ENCODE measurements around the gene PRC1.

DNA sequence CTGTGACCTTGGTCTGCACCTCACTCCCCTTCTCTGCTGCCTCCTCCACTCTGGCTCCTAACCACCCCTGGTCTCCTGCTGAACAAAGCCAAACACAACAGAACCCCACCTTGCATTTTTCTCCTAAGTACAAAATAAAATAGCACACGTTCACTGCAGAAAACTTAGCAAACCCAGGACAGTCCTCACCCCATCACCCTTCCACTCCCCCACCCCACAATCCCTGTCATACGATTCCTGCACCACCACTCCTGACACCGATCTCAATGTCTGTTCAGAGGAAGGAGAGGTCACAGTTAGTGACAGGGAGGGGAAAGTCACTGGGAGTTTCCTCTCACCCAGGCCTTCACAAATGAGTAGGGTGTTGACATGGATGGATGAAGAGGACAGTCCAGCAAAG lies 23.8 kb upstream of the PRC1 start:
- TF ChIP-seq, protein P1, sequence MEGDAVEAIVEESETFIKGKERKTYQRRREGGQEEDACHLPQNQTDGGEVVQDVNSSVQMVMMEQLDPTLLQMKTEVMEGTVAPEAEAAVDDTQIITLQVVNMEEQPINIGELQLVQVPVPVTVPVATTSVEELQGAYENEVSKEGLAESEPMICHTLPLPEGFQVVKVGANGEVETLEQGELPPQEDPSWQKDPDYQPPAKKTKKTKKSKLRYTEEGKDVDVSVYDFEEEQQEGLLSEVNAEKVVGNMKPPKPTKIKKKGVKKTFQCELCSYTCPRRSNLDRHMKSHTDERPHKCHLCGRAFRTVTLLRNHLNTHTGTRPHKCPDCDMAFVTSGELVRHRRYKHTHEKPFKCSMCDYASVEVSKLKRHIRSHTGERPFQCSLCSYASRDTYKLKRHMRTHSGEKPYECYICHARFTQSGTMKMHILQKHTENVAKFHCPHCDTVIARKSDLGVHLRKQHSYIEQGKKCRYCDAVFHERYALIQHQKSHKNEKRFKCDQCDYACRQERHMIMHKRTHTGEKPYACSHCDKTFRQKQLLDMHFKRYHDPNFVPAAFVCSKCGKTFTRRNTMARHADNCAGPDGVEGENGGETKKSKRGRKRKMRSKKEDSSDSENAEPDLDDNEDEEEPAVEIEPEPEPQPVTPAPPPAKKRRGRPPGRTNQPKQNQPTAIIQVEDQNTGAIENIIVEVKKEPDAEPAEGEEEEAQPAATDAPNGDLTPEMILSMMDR (optimal IDR thresholded peaks at IDR 0.05 in 1 of 3, IDR thresholded peaks at IDR 0.05 in 1 of 3, conservative IDR thresholded peaks at IDR 0.05 in 1 of 3; ENCODE audit: extremely low read depth in 1 of 3, insufficient read depth in 2 of 3, low read length in 3 of 3) = no peak
- TF ChIP-seq EZH2 (IDR thresholded peaks at IDR 0.05; ENCODE audit: low read length) = no peak
